Bronchial epithelial cell (primary cell): ENCODE data around the gene CD207. TPM values are rescaled to one million over a fixed set of nuclear protein-coding genes. Genes with fewer than 3 reads are reported as not detected.

Source experiments
- DNase-seq: peaks from one replicate; pipeline ENCODE4 v3.0.0-alpha.2; 2010; ENCODE audit warnings: low read depth
- FAIRE-seq: peaks from 2 replicates; lab custom pipeline; 2011; peaks lifted over from hg19 to GRCh38; lab: Jason Lieb, UNC
- H3K27me3 ChIP-seq: 2 replicates; pipeline ENCODE4 v1.5.1; 2011; ENCODE audit warnings: low read length; ENCODE audit not compliant: control insufficient read depth, insufficient read depth
- H3K36me3 ChIP-seq: 2 replicates; pipeline ENCODE4 v1.5.1; 2011; ENCODE audit warnings: low read length; ENCODE audit not compliant: control insufficient read depth, insufficient read depth
- H3K4me3 ChIP-seq: 2 replicates; pipeline ENCODE4 v1.5.1; 2011; ENCODE audit warnings: mild to moderate bottlenecking, low read depth, low read length, control low read depth
- CTCF ChIP-seq: IDR thresholded peaks from 2 replicates; pipeline ENCODE4 v1.5.1; 2011; ENCODE audit warnings: mild to moderate bottlenecking, moderate library complexity, low read length, control low read depth, inconsistent platforms; ENCODE audit not compliant: insufficient read depth, severe bottlenecking
- total RNA-seq: library from RNA; depleted of rRNA; stranded (reverse); fragments of >200 nt; gene quantifications from 2 replicates; pipeline ENCODE4 v1.2.1, GENCODE V29; 2014

CD207 gene
- total RNA-seq, 1 donor from 2014 or later, result not detected

- no peak for TF ChIP-seq CTCF
- Histone ChIP-seq H3K36me3 (no peaks in the 10 kb centered on the region), H3K4me3 (no peak overlapping the region), H3K27me3 (no peaks in the 10 kb centered on the region)
- peak; percentile 44 for DNase-seq
- no peak for FAIRE-seq
Observed at GRCh38 chr2:70851704-70852103, 16.1 kb upstream of the CD207 start.

- no peak overlapping the region for H3K4me3 ChIP-seq
- H3K27me3 ChIP-seq, result no peaks in the 10 kb centered on the region
- H3K36me3 ChIP-seq, result no peaks in the 10 kb centered on the region
- no peak for FAIRE-seq
- peak; percentile 24 for DNase-seq
- no peak for TF ChIP-seq CTCF
Observed at GRCh38 chr2:70850925-70851324, 15.3 kb upstream of the CD207 start.

- Histone ChIP-seq H3K36me3 (no peaks in the 10 kb centered on the region), H3K4me3 (no peak overlapping the region), H3K27me3 (peaks cover 2% of the 10 kb centered on the region)
- no peak for DNase-seq
- no peak for FAIRE-seq
- TF ChIP-seq CTCF, result no peak
Observed at GRCh38 chr2:70842401-70842800, 6.8 kb upstream of the CD207 start.

- no peak overlapping the region for H3K4me3 ChIP-seq
- TF ChIP-seq CTCF, result no peak
- no peak for FAIRE-seq
- H3K36me3 ChIP-seq, result no peaks in the 10 kb centered on the region
- no peak for DNase-seq
- H3K27me3 ChIP-seq, result peaks cover 2% of the 10 kb centered on the region
Observed at GRCh38 chr2:70837980-70838925, 2.6 kb upstream of the CD207 start.

- peaks cover 2% of the 10 kb centered on the region for H3K27me3 ChIP-seq
Observed at GRCh38 chr2:70834881-70835280, 735 bp downstream of the CD207 start.

More at GRCh38 chr2:70834881-70835280, 735 bp downstream of the CD207 start:
- no peak overlapping the region for H3K4me3 ChIP-seq
- FAIRE-seq, result peak; percentile 23
- no peak for TF ChIP-seq CTCF
- no peak for DNase-seq
- no peaks in the 10 kb centered on the region for H3K36me3 ChIP-seq
